BJ (cell line): ENCODE measurements around the gene KIF17. TPM values are rescaled to one million over a fixed set of nuclear protein-coding genes. Genes with fewer than 3 reads are reported as not detected.
A peak's percentile ranks its signal among the peaks of the same experiment; 100 is the strongest.

Source experiments
- CTCF ChIA-PET: fragments of 350-600 bp; formaldehyde crosslinking; extraction: SDS; loops from one replicate; lab custom pipeline; 2021; ENCODE audit warnings: antibody characterized with exemption, inconsistent platforms; lab: Yijun Ruan, JAX
- POLR2A ChIA-PET: fragments of 300-600 bp; sonication (Branson Sonifier 250); formaldehyde crosslinking; extraction: SDS; loops from one replicate; lab custom pipeline; 2021; ENCODE audit warnings: antibody characterized with exemption; lab: Charles Lee
- DNase-seq: peaks from one replicate; pipeline ENCODE4 v3.0.0-alpha.2; 2011; ENCODE audit warnings: low read depth
- H3K27me3 ChIP-seq: 2 replicates; pipeline ENCODE4 v1.6.0; 2011; ENCODE audit warnings: low read length; ENCODE audit not compliant: control insufficient read depth, insufficient read depth
- H3K36me3 ChIP-seq: 2 replicates; pipeline ENCODE4 v1.5.1; 2011; ENCODE audit warnings: low read length; ENCODE audit not compliant: control insufficient read depth, insufficient read depth
- H3K4me3 ChIP-seq: 2 replicates; pipeline ENCODE4 v1.5.1; 2011; ENCODE audit warnings: low read depth, mild to moderate bottlenecking, control low read depth, low read length
- polyA plus RNA-seq: library from polyadenylated mRNA; depleted of rRNA; stranded (reverse); fragments of >200 nt; gene quantifications from 2 replicates; pipeline ENCODE4 v1.2.3, GENCODE V29; 2011
- TF ChIP-seq, protein P1 (sequence below): IDR thresholded peaks from 2 replicates; pipeline ENCODE4 v1.5.1; 2011; ENCODE audit warnings: low read depth, mild to moderate bottlenecking, control low read depth, inconsistent platforms, low read length, moderate library complexity; ENCODE audit not compliant: insufficient read depth

The KIF17 gene
- polyA plus RNA-seq, 1 experiment: 3.7 TPM

DNA sequence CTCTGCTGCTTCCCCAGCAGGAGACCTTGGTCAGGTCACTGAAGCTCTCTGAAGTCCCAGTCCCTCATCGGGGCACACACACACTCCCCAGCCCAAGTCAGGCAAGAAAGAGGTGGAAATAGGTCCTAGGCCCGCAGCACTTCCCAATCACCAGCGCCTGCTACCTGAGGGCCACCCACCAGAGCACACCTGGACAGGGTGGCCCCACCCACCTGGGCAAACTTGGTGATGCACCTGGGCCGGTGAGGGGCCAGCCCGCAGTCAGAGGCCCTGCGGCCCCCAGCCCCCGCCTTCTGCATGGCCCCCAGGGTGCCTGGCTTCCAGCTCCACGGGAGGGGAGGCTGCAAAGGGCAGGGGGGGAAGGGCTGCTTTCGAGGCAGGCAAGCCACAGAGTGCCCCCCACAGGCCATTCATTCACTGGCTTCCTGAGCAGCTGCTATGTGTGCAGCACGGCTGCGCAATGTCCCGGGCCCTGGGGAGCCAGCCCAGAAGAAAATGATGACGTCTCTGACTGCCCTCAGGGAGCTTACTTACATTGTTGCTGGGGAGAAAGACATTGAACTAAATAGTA lies 10.0 kb upstream of the KIF17 start:
- no peaks in the 10 kb centered on the region for H3K27me3 ChIP-seq
- H3K4me3 ChIP-seq: no peak overlapping the region
- TF ChIP-seq, protein P1, sequence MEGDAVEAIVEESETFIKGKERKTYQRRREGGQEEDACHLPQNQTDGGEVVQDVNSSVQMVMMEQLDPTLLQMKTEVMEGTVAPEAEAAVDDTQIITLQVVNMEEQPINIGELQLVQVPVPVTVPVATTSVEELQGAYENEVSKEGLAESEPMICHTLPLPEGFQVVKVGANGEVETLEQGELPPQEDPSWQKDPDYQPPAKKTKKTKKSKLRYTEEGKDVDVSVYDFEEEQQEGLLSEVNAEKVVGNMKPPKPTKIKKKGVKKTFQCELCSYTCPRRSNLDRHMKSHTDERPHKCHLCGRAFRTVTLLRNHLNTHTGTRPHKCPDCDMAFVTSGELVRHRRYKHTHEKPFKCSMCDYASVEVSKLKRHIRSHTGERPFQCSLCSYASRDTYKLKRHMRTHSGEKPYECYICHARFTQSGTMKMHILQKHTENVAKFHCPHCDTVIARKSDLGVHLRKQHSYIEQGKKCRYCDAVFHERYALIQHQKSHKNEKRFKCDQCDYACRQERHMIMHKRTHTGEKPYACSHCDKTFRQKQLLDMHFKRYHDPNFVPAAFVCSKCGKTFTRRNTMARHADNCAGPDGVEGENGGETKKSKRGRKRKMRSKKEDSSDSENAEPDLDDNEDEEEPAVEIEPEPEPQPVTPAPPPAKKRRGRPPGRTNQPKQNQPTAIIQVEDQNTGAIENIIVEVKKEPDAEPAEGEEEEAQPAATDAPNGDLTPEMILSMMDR: peak; percentile 21; the same call in 1 of the 2 replicates
- H3K36me3 ChIP-seq: no peaks in the 10 kb centered on the region
- ChIA-PET POLR2A (no interaction called here), CTCF (interaction anchor here (0.7 kb wide), 1 partner anchor 1767 kb away, joined by 3 read pairs; no protein-coding TSS in a partner anchor)
- DNase-seq: no peak

DNA sequence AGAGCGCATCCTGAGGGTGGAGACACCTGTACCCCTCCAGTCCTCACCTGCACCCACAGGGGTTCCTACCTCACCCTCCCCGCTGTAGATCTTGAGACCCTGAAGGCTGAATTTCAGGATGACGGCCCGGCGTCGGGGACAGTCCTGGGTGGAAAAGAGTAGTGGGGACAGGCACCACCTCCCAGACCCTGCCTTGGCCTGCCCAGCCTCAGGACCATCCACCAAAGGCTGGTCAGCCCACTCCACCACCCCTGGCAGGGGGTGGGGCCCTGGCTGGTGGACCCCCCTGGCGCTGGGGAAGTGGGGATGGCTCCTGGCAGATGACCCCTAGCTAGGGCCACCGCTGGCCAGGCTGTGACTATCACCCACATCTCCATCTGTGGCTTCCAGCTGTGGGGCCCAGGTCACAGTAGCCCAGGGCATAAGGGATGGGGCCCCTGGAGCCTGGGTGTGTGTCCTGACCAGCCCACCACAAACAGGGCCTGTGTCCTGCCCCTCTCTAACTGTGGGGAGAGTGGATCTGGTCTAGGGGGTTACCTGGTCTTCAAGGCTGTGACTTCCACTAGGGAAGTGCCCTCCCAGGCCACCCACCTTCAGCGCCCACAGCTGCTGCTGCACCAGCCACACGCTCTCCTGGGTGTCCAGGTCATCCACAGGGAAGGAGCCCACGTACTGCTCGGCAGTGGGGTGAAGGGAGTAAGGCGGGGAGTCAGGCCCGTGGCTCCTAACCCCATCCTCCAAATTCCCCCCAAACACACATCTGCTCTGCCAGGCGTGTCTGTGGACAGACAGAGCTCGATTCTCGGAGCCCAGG lies 9.3 kb upstream of the KIF17 start:
- CTCF ChIA-PET: interaction anchor here (0.7 kb wide), 1 partner anchor 1768 kb away, joined by 3 read pairs; no protein-coding TSS in a partner anchor
- POLR2A ChIA-PET: no interaction called here
- TF ChIP-seq, protein P1: no peak
- Histone ChIP-seq H3K36me3 (no peaks in the 10 kb centered on the region), H3K27me3 (no peaks in the 10 kb centered on the region), H3K4me3 (no peak overlapping the region)
- no peak for DNase-seq

DNA sequence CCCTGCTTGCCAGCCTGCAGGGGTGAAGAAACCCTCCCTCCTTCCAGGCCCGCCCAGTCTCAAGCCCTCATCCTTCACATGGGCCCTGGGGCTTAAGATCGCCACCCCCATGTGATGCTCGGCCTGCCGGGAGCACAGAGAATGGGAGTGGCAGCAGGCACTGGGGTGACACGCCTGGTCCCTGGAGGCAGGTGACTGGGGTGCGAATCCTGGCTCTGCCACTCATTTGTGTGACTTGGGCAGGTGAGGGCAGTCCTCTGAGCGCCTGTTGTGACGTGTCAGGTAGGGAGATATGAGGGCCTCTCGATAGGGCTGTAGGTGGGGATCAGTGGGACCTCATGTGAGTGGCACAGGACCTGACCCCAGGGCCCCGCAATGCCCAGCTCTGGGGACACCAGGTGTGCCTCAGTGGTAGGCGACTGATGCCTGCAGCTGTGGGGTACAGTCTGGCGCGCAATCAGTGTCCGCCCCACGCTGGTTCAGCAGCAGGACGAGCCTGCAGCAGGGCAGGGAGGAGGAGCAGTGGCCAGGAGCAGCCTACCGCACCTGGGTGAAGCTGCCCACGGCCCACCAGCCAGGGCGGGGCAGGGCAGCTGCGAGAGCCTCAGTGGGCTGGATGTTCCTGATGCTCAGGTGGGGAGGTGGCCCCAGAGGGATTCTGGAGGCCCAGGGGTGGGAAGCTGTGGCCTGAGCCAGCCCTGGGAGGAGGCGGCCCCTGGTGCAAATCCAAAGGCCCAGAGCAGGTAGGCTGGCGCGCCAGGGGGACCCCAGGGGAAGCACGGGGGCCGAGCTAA lies 8.5 kb upstream of the KIF17 start:
- TF ChIP-seq, protein P1: no peak
- Histone ChIP-seq H3K4me3 (no peak overlapping the region), H3K27me3 (no peaks in the 10 kb centered on the region), H3K36me3 (no peaks in the 10 kb centered on the region)
- no peak for DNase-seq
- ChIA-PET CTCF (no interaction called here), POLR2A (no interaction called here)

DNA sequence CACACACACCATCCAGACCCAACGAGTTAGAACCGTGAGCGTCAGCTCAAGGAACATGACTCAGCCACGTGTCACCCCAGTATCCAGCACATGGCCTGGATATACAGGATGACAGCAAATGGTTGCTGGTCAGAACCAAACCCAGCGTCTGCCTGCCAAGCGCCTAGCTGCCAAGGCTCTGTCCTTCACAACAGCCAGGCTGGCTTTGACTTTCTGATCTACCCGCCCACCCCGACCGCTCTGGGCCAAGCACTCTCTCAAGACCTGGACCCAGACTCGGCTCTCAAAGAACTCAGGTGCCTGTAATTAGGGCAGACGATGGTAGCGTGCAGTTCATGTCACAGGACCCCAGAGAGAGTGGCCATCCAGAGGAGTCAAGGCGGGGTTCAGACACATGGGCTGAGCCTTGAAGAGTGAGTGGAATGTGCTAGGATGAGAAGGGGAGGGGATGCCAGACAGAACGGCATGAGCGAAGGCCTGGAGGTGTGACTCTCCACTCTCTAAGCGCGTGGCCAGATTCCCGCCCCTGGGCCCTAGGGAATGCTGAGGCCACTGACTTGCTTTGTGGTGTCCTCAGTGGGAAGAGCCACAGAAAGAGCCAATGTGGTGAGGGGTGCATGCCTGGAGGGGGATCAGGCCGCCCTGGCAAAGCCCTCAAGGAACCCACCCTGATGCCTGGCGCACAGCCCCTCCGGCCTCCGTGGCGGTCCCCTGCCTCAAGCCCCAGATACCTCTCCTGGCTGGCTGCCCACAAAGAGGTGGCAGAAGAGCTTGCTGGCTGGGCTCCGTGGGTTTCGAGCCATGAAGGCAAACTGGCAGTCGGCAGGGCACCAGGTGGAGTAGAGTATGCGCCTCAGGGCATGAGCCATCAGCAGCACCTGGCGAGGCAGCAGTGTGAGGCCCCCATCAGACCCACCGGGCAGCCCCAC lies 7.6 kb upstream of the KIF17 start:
- H3K36me3 ChIP-seq: no peaks in the 10 kb centered on the region
- DNase-seq: no peak
- TF ChIP-seq, protein P1: no peak
- ChIA-PET POLR2A (no interaction called here), CTCF (interaction anchor here (1.5 kb wide), 1 partner anchor 8 kb away, joined by 5 read pairs; no protein-coding TSS in a partner anchor)
- no peaks in the 10 kb centered on the region for H3K27me3 ChIP-seq
- H3K4me3 ChIP-seq: no peak overlapping the region
